ENCODE data around the gene REST.
"Not testable (repeated sequence)": the region's sequence is repeated elsewhere in the genome, so short reads cannot be mapped to it uniquely, and the experiment has no call there.

Gene REST

GRCh38 chr4:56907489-56908205 lies at the start of gene REST:
TSS of gene REST (plus strand) at chr4:56907900. CDS start at chr4:56910639, 2,739 bp downstream.
- peak; percentile 26 for DNase-seq

- DNase-seq, result no peak
Measured at GRCh38 chr4:56859841-56860240, 47.9 kb upstream of the REST start.

GRCh38 chr4:56860781-56861180 lies 46.9 kb upstream of the REST start:
- no peak for DNase-seq

GRCh38 chr4:56861360-56861759 lies 46.3 kb upstream of the REST start:
- no peak for DNase-seq

GRCh38 chr4:56863441-56864139 lies 44.1 kb upstream of the REST start:
- DNase-seq, result no peak

GRCh38 chr4:56870946-56871345 lies 36.8 kb upstream of the REST start:
- peak; percentile 43 for DNase-seq

GRCh38 chr4:56871371-56871866 lies 36.3 kb upstream of the REST start:
- DNase-seq, result peak; percentile 43

- no peak for DNase-seq
Measured at GRCh38 chr4:56874166-56874565, 33.5 kb upstream of the REST start.

GRCh38 chr4:56874923-56875322 lies 32.8 kb upstream of the REST start:
- no peak for DNase-seq

- no peak for DNase-seq
Measured at GRCh38 chr4:56876264-56876663, 31.4 kb upstream of the REST start.

GRCh38 chr4:56879996-56880395 lies 27.7 kb upstream of the REST start:
- no peak for DNase-seq

- no peak for DNase-seq
Measured at GRCh38 chr4:56880572-56880971, 27.1 kb upstream of the REST start.

GRCh38 chr4:56884511-56884910 lies 23.2 kb upstream of the REST start:
- not testable (repeated sequence) for DNase-seq

GRCh38 chr4:56892691-56893090 lies 15.0 kb upstream of the REST start:
- DNase-seq, result no peak

GRCh38 chr4:56897842-56898241 lies 9.9 kb upstream of the REST start:
- not testable (repeated sequence) for DNase-seq

GRCh38 chr4:56900186-56900585 lies 7.5 kb upstream of the REST start:
- not testable (repeated sequence) for DNase-seq

GRCh38 chr4:56902703-56903102 lies 5.0 kb upstream of the REST start:
- no peak for DNase-seq

- DNase-seq, result no peak
Measured at GRCh38 chr4:56905796-56906195, 1.9 kb upstream of the REST start.

- DNase-seq, result peak; percentile 26
Measured at GRCh38 chr4:56906489-56907393, 959 bp upstream of the REST start.

GRCh38 chr4:56908206-56909085 lies 746 bp downstream of the REST start:
- DNase-seq, result no peak

GRCh38 chr4:56909086-56909894 lies 1.6 kb downstream of the REST start:
- peak; percentile 16 for DNase-seq

Measured in DMS79 treated with DMSO at 0.1 percent for 48 hours (cell line).